GM18499 (cell line): Measurements from ENCODE around the gene NUDT16L1.
"Not testable (repeated sequence)": the region's sequence is repeated elsewhere in the genome, so short reads cannot be mapped to it uniquely, and the experiment has no call there.

Experiments
- ATAC-seq: cut with Tn5 transposase; IDR thresholded peaks from one replicate; pipeline ENCODE4 v1.9.1; 2021; ENCODE audit warnings: moderate number of reproducible peaks; ENCODE audit not compliant: insufficient read depth, unreplicated experiment

Gene NUDT16L1

GRCh38 chr16:4693296-4693955 is at the start of gene NUDT16L1:
Gene NUDT16L1, plus strand, starts transcription at chr16:4693562. Its CDS starts 165 bp downstream, at chr16:4693727.
- peak; percentile 90 for ATAC-seq

DNA sequence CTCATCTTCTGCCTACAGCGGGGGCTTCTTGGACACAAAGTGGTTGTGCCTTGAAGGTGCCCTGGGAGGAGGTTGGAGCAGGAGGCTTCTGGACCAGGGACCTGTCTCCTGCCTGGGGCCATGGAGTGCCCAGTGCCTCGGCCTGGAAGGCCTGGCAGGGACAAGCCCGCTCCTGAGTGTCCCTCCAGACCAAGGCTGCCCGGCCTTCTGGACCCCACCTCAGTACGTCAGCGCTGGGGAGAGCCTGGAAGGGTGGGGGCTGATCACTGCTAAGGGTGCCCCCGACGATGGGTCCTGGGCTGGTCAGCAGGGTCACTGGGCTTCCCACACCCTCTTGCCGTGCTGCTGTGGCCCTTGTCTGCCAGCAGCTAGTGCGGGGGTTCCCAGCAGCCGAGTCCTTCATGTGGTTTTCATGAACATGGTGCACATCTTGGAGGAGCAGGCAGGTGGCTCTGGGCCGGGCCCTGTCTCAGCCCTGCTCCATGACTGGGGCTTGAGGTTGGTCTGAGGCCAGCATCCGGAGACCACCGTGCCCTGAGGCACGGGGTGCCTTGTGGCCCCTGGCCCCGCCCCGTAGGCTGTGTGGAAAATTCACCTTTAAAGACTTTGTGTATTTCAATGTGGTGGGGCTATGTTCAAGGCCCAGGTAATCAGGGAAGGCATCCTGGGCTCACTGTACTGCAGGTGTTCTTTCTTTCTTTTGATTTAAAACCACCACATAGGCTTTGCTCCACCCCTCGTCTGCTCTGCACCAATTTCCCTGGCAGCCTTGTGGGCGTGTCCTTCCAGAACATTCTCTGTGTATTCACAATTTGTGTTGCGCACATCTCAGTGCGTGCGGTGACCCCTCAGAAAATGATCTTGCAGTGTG is 46.4 kb upstream of the NUDT16L1 start:
- ATAC-seq = no peak

- ATAC-seq = no peak
Observed at GRCh38 chr16:4647644-4647980, 45.8 kb upstream of the NUDT16L1 start.

- no peak for ATAC-seq
Observed at GRCh38 chr16:4648917-4649316, 44.4 kb upstream of the NUDT16L1 start.

GRCh38 chr16:4649744-4650442 is 43.5 kb upstream of the NUDT16L1 start:
- ATAC-seq = no peak

DNA sequence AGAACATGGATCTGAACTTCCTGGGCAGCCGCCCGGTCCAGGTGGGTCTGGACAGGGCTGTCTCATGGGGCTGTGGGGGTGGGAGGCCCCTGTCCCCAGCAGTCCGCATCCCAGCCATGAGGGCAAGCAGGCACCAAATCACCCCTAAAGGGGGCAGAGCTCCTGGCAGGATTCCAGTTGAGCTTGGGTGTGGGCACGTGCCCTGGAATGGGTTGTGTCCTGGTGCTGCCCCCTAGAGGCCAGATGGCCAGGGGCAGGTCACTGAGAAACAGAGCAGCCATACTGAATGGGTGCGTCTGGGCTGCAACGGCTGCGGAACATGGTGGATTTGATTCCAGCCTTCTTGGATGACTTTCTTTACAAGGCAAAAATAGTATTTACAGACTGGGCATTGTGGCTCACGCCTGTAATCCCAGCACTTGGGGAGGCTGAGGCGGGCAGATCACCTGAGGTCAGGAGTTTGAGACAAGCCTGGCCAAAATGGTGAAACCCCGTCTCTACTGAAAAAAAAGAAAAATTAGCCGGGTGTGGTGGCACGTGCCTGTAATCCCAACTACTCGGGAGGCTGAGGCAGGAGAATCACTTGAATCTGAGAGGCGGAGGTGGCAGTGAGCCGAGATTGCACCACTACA is 42.8 kb upstream of the NUDT16L1 start:
- ATAC-seq = not testable (repeated sequence)

DNA sequence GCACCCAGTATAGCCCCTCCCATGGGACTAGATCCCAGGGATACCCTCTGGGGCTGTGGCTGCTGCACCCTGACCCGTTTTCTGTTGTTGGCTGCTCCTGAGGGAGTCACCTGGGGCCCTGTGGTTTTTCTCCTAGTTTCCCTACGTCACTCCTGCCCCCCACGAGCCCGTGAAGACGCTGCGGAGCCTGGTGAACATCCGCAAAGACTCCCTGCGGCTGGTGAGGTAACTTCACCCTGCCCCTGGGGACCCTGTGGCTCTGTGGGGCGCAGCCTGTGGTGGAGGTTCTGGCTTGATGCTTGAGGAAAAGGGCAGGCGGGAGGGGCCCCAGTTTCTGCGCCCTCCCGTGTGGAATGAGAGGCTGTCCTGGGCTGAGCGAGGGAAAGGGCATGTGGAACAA is 41.5 kb upstream of the NUDT16L1 start:
- ATAC-seq = no peak

DNA sequence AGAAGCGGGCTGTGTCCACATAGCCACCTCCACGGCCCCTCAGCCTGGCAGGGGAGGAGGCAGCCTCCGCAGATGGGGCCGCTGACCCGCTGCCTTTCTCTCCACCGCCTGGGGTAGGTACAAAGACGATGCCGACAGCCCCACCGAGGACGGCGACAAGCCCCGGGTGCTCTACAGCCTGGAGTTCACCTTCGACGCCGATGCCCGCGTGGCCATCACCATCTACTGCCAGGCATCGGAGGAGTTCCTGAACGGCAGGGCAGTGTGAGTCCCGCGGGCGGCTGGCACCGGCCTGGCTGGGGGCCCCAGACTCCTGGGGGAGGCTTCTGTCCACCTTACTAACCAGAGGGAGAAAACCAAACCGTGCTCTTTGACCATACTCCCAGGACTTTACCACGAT is 40.8 kb upstream of the NUDT16L1 start:
- no peak for ATAC-seq

- ATAC-seq = no peak
Observed at GRCh38 chr16:4654011-4654963, 39.1 kb upstream of the NUDT16L1 start.

GRCh38 chr16:4654964-4655590 is 38.3 kb upstream of the NUDT16L1 start:
- no peak for ATAC-seq

- no peak for ATAC-seq
Observed at GRCh38 chr16:4655801-4656200, 37.6 kb upstream of the NUDT16L1 start.

GRCh38 chr16:4656221-4656620 is 37.1 kb upstream of the NUDT16L1 start:
- ATAC-seq = no peak

- ATAC-seq = no peak
Observed at GRCh38 chr16:4656695-4657686, 36.4 kb upstream of the NUDT16L1 start.

DNA sequence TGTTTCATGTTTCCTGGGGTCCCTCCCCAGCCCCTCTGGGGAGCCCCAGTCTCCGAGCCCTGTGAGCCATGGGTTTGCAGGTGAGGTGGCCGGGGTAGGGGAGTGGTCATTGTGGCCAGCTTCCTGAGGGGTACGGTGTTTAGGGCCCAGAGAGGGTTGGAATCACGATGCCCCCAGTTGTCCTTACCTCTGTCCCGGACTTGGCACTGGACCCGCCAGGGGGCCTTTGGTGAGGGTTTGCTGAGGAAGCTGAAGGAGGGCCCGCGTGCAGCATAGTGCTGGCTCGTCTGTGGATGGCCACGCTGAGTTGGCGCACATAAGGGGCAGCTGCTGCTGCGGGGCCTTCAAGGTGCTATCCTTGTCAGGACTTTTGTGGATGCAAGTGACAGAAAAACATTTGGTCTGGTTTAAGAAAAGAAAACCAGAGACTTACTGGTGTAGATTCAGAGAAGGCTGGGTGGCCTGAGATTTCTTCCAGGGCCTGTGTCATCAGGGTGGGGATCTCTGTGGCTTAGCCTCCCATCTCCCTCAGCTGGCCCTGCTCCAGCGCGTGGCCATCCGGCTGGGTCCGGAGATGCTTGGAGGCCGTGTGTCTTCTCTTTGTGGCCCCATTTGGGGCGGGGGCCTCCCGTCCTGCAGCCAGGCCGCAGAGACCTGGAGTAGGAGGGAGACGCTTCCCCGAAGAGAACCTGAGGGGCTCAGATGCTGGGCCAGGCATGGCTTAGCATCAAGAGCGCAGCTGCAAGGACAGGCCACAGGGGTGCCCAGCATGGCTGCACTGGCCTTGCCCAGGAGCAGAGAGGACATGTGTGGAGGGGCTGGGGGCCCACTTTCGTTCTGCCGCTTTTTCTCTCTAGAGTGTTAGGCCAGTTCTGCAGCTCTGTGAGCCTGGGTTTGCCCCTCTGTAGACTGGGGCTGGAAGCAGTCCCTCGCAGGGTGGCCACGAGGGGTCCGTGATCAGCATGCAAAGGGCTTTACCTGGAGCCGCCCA is 33.7 kb upstream of the NUDT16L1 start:
- ATAC-seq = no peak

DNA sequence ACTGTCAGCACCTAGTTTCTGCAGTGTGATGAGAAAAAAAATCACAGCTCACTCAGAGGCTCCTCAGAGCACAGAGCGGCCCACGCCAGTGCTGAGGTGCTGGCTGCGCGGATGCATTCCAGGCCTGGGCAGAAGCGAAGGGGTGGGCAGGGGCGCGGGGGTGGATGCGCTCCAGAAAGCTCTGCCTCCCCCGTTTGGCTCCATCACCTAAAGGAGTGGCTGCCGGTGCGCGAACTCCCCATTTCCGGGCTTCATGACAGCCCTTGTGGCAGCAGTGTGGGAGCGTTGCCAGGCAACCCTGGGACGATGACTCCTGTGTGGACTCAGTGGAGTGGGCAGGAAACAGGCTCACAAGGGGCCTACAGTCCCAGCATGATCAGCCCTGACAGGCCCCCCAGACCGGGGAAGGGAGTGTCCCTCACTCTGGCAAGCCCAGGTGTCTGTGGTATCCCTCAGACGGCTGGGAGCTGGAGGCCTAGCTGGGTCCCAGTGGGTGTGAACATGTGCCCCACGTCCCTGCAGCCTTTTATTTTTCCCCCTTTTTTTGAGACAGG is 32.8 kb upstream of the NUDT16L1 start:
- no peak for ATAC-seq

DNA sequence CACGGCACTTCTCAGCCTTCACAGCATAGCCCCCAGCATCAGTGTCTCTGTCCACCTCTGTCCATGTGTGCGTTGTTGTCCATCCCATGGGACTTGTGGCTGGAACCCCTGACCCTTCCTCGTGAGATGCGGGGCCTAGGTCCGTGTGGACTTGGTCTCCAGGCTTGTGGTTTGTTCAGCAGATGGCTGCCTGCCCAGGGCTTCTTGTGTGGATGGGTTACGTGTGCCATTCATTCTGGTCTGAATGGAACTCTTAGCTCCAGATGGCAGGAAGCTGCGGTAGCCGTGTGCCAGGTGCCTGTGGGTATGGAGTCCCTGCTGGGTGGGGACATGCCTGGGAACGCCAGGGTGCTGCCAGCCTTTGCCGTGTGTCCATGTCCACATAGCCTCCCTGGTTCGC is 31.7 kb upstream of the NUDT16L1 start:
- ATAC-seq = no peak

GRCh38 chr16:4663465-4663776 is 29.9 kb upstream of the NUDT16L1 start:
- ATAC-seq = no peak
